HepG2 (cell line): ENCODE measurements around the gene DIS3L2. TPM values are rescaled to one million over a fixed set of nuclear protein-coding genes. Genes with fewer than 3 reads are reported as not detected.

ENCODE experiments used
- BCLAF1 ChIP-seq: fragments of 450-650 bp; IDR thresholded peaks from 2 replicates; pipeline ENCODE4 v1.6.1; 2017; ENCODE audit warnings: mild to moderate bottlenecking
- MEIS2 ChIP-seq: sonication (generic); formaldehyde crosslinking; IDR thresholded peaks from 2 replicates; pipeline ENCODE4 v1.9.0; 2021; ENCODE audit warnings: mild to moderate bottlenecking, missing genetic modification reagents
- RAD21 ChIP-seq: fragments of 450-650 bp; formaldehyde crosslinking; IDR thresholded peaks from 2 replicates; pipeline ENCODE4 v1.5.0; 2020; ENCODE audit warnings: mild to moderate bottlenecking
- ZBTB2 ChIP-seq: sonication (generic); formaldehyde crosslinking; IDR thresholded peaks from 2 replicates; pipeline ENCODE4 v1.8.0; 2022; ENCODE audit warnings: low read depth, missing genetic modification reagents
- ZBTB42 ChIP-seq: sonication (generic); formaldehyde crosslinking; IDR thresholded peaks from 2 replicates; pipeline ENCODE4 v1.5.0; 2020; ENCODE audit warnings: mild to moderate bottlenecking, missing genetic modification reagents
- ZBTB46 ChIP-seq: sonication (generic); formaldehyde crosslinking; IDR thresholded peaks from 2 replicates; pipeline ENCODE4 v1.4.0; 2020; ENCODE audit warnings: mild to moderate bottlenecking, missing genetic modification reagents, borderline replicate concordance
- ZNF496 ChIP-seq: sonication (generic); formaldehyde crosslinking; IDR thresholded peaks from 2 replicates; pipeline ENCODE4 v1.8.1; 2023; ENCODE audit warnings: mild to moderate bottlenecking, moderate library complexity, missing genetic modification reagents; ENCODE audit not compliant: insufficient replicate concordance
- ZNF687 ChIP-seq: sonication (generic); formaldehyde crosslinking; IDR thresholded peaks from 2 replicates; pipeline ENCODE4 v1.5.1; 2020; ENCODE audit warnings: mild to moderate bottlenecking, missing genetic modification reagents, moderate library complexity
- ZNF704 ChIP-seq: sonication (generic); formaldehyde crosslinking; IDR thresholded peaks from 2 replicates; pipeline ENCODE4 v1.8.1; 2023; ENCODE audit warnings: mild to moderate bottlenecking, inconsistent platforms, moderate library complexity, missing genetic modification reagents, borderline replicate concordance
- ZNF75D ChIP-seq: sonication (generic); formaldehyde crosslinking; IDR thresholded peaks from 2 replicates; pipeline ENCODE4 v1.8.1; 2023; ENCODE audit warnings: missing genetic modification reagents, mild to moderate bottlenecking, borderline replicate concordance
- ZNF850 ChIP-seq: sonication (generic); formaldehyde crosslinking; conservative IDR thresholded peaks from 2 replicates; pipeline ENCODE4 v1.9.0; 2021; ENCODE audit warnings: mild to moderate bottlenecking, missing genetic modification reagents
- ZXDC ChIP-seq: sonication (generic); formaldehyde crosslinking; IDR thresholded peaks from 2 replicates; pipeline ENCODE4 v1.5.0; 2020; ENCODE audit warnings: mild to moderate bottlenecking, missing genetic modification reagents
- polyA plus RNA-seq, 8 experiments: library from polyadenylated mRNA; depleted of rRNA in 3 of 8; stranded (reverse) in 7 of 8; unstranded in 1 of 8; fragments of >200 nt; fragmentation: Illumina TruSeq in 4 of 8; extraction: Trizol in 4 of 8; gene quantifications; 2 replicates each; pipeline versions ENCODE4 v1.2.1 to v1.2.3, GENCODE V29; 2011 to 2016; ENCODE audit warnings: low read depth in 4 of 8, missing spikeins in 1 of 8, mixed read lengths in 1 of 8; ENCODE audit not compliant: insufficient read depth in 1 of 8
- total RNA-seq, 5 experiments: library from RNA; depleted of rRNA; stranded (reverse); fragments of >200 nt; fragmentation: Illumina TruSeq; extraction: Trizol; gene quantifications; 2 replicates each; pipeline ENCODE4 v1.2.3, GENCODE V29; 2016; ENCODE audit warnings: low read depth in 1 of 5

DIS3L2 gene
- total and polyA plus RNA-seq, 2 of the 13 experiments (the other 11 are each of a cell fraction or from before 2014, with no cell fraction given) = 7.0 to 23.9 TPM

GRCh38 chr2:231925303-231926179, 36.0 kb upstream of the DIS3L2 start (continued):
- peak; percentile 92 for TF ChIP-seq RAD21 (CRISPR knock-in tag)
- TF ChIP-seq ZNF704 = 0 out of 2 replicates have a peak, but pooled peaks have one; percentile 67
- TF ChIP-seq ZXDC (CRISPR knock-in tag) = no peak
- no peak for TF ChIP-seq BCLAF1
- TF ChIP-seq ZBTB2 (CRISPR knock-in tag) = 0 out of 2 replicates have a peak, but pooled peaks have one; percentile 39
- TF ChIP-seq ZNF496 (CRISPR knock-in tag) = no peak
- TF ChIP-seq ZNF75D = no peak
- peak; percentile 51 for TF ChIP-seq ZNF687 (CRISPR knock-in tag)
- TF ChIP-seq MEIS2 (CRISPR knock-in tag) = peak; percentile 52; the same call in 1 of the 2 replicates
- no peak for TF ChIP-seq ZBTB42 (CRISPR knock-in tag)
- no peak for TF ChIP-seq ZBTB46 (CRISPR knock-in tag)
- no peak for TF ChIP-seq ZNF850 (CRISPR knock-in tag)
